Measurements from ENCODE around the gene STUM. TPM values are rescaled to one million over a fixed set of nuclear protein-coding genes. Genes with fewer than 3 reads are reported as not detected.

STUM gene
- total and polyA plus RNA-seq, 2 donors from 2014 or later = 1.6 to 1.9 TPM

DNA sequence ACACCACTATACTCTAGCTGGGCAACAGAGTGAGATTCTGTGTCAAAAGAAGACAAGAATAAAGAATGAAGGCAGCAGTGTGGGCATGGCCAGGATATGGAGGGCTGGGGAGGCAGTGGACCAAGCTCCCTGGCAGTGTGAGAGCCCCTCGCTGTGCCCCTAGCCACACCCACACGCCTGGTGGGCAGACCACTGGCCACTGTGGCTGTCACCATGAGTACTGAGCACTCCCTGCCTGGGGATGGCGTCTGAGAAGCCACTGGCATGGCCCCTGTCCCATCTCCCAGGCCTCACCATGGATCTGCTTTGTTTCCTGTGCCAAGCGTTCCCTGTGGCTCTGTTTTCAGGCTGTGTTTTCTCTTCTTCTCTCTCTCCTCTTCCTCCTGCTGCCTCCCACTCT, 51.7 kb downstream of the STUM start:
- Histone ChIP-seq H3K4me1 (ENCODE audit: control insufficient read depth in 2 of 3, insufficient read depth in 2 of 3, low read depth in 1 of 3, low read length in 3 of 3) (peaks cover 0 to 3% (median 0%) of the 10 kb centered on the region in 3 donors), H3K27ac (ENCODE audit: low read depth in 2 of 2, low read length in 2 of 2) (no peak overlapping the region), H3K4me3 (ENCODE audit: low read length in 3 of 3) (no peak overlapping the region), H3K36me3 (ENCODE audit: control insufficient read depth in 2 of 3, insufficient read depth in 3 of 3, low read length in 3 of 3) (no peaks in the 10 kb centered on the region), H3K27me3 (ENCODE audit: control insufficient read depth, insufficient read depth, low read length) (no peaks in the 10 kb centered on the region), H3K9ac (ENCODE audit: low read length in 3 of 3) (no peak overlapping the region), H3K9me3 (ENCODE audit: control insufficient read depth in 2 of 3, insufficient read depth in 1 of 3, low read length in 3 of 3) (no peaks in the 10 kb centered on the region)
- no peak for FAIRE-seq
- TF ChIP-seq, protein P1, sequence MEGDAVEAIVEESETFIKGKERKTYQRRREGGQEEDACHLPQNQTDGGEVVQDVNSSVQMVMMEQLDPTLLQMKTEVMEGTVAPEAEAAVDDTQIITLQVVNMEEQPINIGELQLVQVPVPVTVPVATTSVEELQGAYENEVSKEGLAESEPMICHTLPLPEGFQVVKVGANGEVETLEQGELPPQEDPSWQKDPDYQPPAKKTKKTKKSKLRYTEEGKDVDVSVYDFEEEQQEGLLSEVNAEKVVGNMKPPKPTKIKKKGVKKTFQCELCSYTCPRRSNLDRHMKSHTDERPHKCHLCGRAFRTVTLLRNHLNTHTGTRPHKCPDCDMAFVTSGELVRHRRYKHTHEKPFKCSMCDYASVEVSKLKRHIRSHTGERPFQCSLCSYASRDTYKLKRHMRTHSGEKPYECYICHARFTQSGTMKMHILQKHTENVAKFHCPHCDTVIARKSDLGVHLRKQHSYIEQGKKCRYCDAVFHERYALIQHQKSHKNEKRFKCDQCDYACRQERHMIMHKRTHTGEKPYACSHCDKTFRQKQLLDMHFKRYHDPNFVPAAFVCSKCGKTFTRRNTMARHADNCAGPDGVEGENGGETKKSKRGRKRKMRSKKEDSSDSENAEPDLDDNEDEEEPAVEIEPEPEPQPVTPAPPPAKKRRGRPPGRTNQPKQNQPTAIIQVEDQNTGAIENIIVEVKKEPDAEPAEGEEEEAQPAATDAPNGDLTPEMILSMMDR (IDR thresholded peaks at IDR 0.05; ENCODE audit: borderline replicate concordance, extremely low read depth, insufficient read depth) = no peak
- intact Hi-C loops (cut with DNase I) = no loop called here
- DNase-seq = peak in 1 of 5 donors; percentile 65

DNA sequence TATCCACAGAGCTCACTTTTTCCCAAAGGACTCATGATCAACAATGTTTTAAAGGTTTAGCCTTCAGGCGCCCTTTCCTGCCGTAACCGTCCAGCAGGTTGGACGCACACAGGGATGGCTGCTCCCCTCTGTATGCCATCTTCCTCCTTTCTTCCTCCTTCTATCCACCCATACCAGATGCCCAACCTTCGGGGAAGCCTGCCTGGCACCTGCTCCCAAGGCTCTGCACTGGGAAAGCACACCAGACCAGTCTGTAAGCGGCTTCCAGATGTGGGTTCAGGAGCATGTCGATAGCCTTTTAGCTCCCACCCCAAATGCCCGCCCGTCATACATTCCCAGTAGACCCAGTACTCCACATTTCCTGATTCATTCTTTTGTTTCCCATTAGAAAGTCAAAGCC, 52.9 kb downstream of the STUM start:
- TF ChIP-seq, protein P1 (IDR thresholded peaks at IDR 0.05; ENCODE audit: borderline replicate concordance, extremely low read depth, insufficient read depth) = no peak
- FAIRE-seq (no peak), DNase-seq (peak in 1 of 5 donors; percentile 44)
- intact Hi-C loops (cut with DNase I) = no loop called here
- no peaks in the 10 kb centered on the region for H3K9me3 ChIP-seq (ENCODE audit: control insufficient read depth in 2 of 3, insufficient read depth in 1 of 3, low read length in 3 of 3)
- H3K27me3 ChIP-seq (ENCODE audit: control insufficient read depth, insufficient read depth, low read length) = no peaks in the 10 kb centered on the region
- H3K36me3 ChIP-seq (ENCODE audit: control insufficient read depth in 2 of 3, insufficient read depth in 3 of 3, low read length in 3 of 3) = no peaks in the 10 kb centered on the region
- H3K4me3 ChIP-seq (ENCODE audit: low read length in 3 of 3) = no peak overlapping the region
- peaks cover 0 to 3% (median 0%) of the 10 kb centered on the region in 3 donors for H3K4me1 ChIP-seq (ENCODE audit: control insufficient read depth in 2 of 3, insufficient read depth in 2 of 3, low read depth in 1 of 3, low read length in 3 of 3)
- H3K9ac ChIP-seq (ENCODE audit: low read length in 3 of 3) = no peak overlapping the region
- no peak overlapping the region for H3K27ac ChIP-seq (ENCODE audit: low read depth in 2 of 2, low read length in 2 of 2)

DNA sequence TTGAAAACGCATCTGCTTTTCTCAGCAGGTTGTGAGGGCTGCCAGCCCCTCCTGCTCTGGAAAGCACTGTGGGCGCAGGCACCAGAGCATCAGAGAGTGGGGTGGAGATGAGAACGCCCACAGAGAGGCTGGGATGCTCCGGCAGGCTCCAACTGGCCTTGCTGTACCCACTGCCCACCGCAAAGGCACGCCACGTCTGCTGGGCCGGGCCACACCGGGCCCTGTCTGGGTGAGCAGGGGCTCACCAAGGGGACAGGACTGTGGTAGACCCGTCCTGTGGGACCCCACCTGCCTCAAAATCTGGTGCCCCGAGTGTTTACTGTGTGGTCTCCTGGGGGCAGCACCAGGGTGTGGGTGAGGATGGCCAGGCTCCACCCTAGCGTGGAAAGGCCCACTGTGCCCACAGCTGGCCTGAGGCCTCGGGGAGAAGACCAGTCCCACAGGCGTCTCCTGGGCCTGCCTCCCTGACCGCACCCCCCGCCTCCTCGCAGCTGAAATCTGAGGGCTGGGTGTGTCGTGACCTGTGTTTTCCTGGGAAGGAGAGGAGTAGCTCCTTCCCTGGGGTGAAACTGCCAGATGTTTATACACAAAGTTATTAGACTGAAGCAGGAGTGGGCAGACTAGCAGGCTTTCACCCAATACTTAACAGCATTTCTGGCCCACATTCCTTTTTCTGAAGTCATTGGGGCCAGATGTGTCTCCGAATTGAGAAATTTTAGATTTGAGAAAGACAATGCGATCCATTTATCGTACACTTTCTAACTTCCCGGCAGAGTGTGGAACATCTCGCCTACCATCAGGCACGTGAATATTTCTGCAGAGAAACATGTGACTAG, 53.8 kb downstream of the STUM start:
- intact Hi-C loops (cut with DNase I) = no loop called here
- FAIRE-seq = no peak

More for the DNA sequence above, 53.8 kb downstream of the STUM start:
- Histone ChIP-seq H3K36me3 (ENCODE audit: control insufficient read depth in 2 of 3, insufficient read depth in 3 of 3, low read length in 3 of 3) (no peaks in the 10 kb centered on the region), H3K27me3 (ENCODE audit: control insufficient read depth, insufficient read depth, low read length) (no peaks in the 10 kb centered on the region), H3K4me1 (ENCODE audit: control insufficient read depth in 2 of 3, insufficient read depth in 2 of 3, low read depth in 1 of 3, low read length in 3 of 3) (peaks cover 0 to 3% (median 0%) of the 10 kb centered on the region in 3 donors), H3K9me3 (ENCODE audit: control insufficient read depth in 2 of 3, insufficient read depth in 1 of 3, low read length in 3 of 3) (no peaks in the 10 kb centered on the region), H3K27ac (ENCODE audit: low read depth in 2 of 2, low read length in 2 of 2) (peak overlapping the region in 1 of 2 donors; percentile 65), H3K9ac (ENCODE audit: low read length in 3 of 3) (no peak overlapping the region), H3K4me3 (ENCODE audit: low read length in 3 of 3) (no peak overlapping the region)
- peak in 2 of 5 donors; percentile 42 to 73 for DNase-seq
- TF ChIP-seq, protein P1 (IDR thresholded peaks at IDR 0.05; ENCODE audit: borderline replicate concordance, extremely low read depth, insufficient read depth) = no peak
